Skin of body (tissue), 2 donors: ENCODE data around the gene SPOCK1. TPM values are rescaled to one million over a fixed set of nuclear protein-coding genes. Genes with fewer than 3 reads are reported as not detected.
"Not testable (repeated sequence)": the region's sequence is repeated elsewhere in the genome, so short reads cannot be mapped to it uniquely, and the experiment has no call there.

Experiments used
- DNase-seq: peaks from one replicate; lab custom pipeline; 2025; lab: John Stamatoyannopoulos, UW
- total RNA-seq: library from RNA; depleted of rRNA; stranded (reverse); fragments of >200 nt; gene quantifications from one replicate; pipeline ENCODE4 v1.2.3, GENCODE V29; 2014

The SPOCK1 gene
- total RNA-seq, 1 donor from 2014 or later: 7.0 TPM

GRCh38 chr5:137398751-137399150, 100.4 kb downstream of the SPOCK1 start:
- no peak for DNase-seq

DNA sequence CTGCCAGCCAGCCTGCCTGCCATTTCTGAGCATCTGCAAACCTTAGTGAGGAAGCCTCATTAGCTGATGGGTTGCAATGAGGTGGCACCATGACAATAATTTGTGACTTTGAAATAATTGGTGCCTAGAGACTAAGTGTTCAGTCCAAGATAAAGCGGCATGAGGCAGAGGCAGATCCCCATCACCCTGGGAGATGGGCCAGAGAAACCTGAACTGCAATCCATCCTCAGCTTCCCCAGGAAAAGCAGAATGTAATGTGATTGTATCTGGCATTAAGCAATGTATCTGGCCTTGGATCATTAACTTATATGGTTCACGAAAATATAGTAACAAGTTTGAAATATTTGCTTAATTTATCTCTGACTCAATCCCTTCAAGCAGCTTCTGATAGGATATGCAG, 101.0 kb downstream of the SPOCK1 start:
- DNase-seq: no peak

- DNase-seq: no peak
These were observed 103.9 kb downstream of the SPOCK1 start for GRCh38 chr5:137395011-137395755.

DNA sequence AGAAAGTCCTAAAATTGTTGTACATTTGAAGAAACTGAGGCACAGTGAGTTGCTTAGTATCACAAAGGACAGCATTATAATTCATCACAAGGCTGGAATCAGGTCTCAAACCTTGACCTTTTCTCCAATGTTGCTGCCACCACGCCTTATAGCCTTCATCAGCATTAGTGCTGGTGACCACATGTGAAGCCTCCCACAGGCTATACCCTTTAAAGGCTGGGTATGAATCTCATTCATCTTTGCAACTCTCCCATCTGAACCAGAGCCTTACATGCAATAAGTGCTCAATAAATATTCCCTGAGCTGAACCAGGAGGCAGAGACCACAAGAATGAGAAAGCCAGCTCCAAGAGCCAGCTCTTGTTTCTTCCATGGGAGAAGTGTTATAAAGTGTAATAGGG, 104.7 kb downstream of the SPOCK1 start:
- no peak for DNase-seq

DNA sequence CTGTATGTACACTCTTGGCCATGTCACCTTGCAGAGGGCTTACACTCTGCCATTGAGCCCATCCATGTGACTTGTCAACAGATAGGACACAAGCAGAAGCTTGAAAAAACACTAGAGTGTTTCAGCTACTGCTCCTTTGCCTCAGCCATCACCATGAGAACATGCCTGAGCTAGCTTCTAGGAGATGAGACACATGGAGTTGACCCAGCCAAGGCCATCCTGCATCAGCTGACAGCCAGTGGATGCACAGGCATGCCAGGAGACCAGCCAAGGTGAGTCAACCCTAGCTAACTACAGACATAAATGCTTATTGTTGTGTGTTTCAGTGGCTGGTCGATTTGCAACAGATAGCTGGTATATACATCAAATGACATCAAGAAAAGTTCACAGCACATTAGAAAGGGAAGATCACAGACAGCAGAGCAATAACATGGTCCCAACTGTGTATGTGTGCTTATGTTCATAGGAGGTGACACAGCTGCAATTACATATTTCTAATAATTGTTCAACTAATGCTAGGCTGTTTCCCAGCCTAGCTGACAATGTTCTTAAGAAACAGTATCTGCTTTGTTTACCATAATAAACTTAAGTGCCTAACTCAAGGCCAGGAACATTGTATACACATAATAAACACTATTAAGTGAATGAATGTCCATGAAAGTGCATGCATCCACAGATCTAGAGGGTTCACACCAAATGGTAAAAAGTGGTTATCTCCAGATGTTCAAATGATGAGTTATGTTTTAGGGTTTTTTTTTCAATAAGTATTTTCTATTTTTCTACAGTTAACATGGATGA, 105.7 kb downstream of the SPOCK1 start:
- no peak for DNase-seq

GRCh38 chr5:137392261-137392660, 106.9 kb downstream of the SPOCK1 start:
- no peak for DNase-seq

DNA sequence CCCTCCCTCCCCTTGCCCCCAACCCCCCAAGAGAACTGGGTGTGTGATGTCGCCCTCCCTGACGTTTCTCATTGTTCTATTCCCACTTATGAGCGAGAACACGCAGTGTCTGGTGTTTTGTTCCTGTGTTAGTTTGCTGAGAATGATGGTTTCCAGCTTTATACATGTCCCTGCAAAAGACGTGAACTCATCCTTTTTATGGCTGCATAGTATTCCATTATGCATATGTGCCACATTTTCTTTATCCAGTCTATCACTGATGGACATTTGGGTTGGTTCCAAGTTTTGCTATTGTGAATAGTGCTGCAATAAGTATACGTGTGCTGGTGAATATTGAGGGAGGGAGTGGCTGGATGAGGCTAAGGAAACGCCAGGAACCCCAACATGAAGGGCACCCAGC, 108.1 kb downstream of the SPOCK1 start:
- DNase-seq: not testable (repeated sequence)

DNA sequence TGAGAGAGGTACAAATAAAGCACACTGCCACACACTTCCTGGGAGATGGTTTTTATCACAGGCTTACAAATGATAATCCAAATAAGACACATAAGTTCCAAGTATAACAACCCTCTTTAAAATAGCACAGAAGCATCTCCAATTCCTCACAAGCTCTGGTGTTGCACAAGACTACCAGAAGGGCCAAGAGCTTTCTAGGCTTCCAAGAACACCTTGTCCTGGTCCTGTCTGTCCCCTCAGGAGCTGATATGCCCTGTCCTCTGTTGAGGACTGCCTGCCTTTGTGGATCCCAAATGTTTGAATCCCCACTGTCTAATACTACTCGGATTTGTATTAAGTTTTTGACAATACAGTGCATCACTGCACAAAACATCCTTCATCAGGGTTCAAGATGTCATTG, 110.1 kb downstream of the SPOCK1 start:
- DNase-seq: no peak

GRCh38 chr5:137385064-137385463, 114.1 kb downstream of the SPOCK1 start:
- DNase-seq: no peak

GRCh38 chr5:137383909-137384308, 115.2 kb downstream of the SPOCK1 start:
- no peak for DNase-seq

DNA sequence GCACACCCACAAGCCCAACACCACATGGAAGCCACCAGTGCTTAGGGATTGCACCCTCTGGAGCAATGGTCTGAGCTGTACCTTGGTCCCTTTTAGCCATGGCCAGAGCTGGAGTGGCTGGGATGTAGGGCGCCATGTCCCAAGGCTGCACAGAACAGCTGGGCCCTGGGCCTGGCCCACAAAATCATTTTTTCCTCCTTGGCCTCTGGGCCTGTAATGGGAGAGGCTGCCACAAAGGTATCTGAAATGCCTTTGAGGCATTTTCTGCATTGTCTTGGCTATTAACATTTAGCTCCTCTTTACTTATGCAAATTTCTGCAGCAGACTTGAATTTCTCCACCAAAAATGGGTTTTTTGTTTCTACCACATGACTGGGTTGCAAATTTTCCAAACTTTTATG, 117.6 kb downstream of the SPOCK1 start:
- DNase-seq: no peak

GRCh38 chr5:137379555-137380286, 119.4 kb downstream of the SPOCK1 start:
- DNase-seq: no peak

- no peak for DNase-seq
These were observed 123.2 kb downstream of the SPOCK1 start for GRCh38 chr5:137375741-137376526.

GRCh38 chr5:137374110-137374714, 124.9 kb downstream of the SPOCK1 start:
- no peak for DNase-seq

DNA sequence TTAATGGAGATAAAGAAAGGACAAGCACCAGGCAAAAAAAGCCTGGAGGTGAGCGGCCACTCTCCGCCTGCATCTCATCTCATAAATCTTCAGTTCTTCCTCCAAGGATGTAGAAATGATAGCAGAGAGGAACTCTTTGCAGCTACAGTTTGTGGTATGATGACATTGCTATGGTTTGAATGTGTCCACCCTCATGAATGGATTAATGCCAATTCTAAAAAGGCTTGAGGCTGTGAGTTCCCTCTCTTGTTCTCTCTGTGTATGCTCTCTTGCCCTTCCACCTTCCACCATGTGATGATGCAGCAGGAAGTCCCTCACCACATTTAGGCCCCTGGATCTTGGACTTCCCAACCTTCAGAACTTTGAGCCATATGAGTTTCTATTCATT, 126.4 kb downstream of the SPOCK1 start:
- DNase-seq: no peak

GRCh38 chr5:137372016-137372772, 126.9 kb downstream of the SPOCK1 start:
- DNase-seq: no peak

- DNase-seq: no peak
These were observed 128.7 kb downstream of the SPOCK1 start for GRCh38 chr5:137370096-137371071.

GRCh38 chr5:137368651-137369050, 130.5 kb downstream of the SPOCK1 start:
- peak; percentile 52 for DNase-seq

GRCh38 chr5:137367951-137368350, 131.2 kb downstream of the SPOCK1 start:
- no peak for DNase-seq
